Measurements from ENCODE around the gene IZUMO1.

The IZUMO1 gene

DNA sequence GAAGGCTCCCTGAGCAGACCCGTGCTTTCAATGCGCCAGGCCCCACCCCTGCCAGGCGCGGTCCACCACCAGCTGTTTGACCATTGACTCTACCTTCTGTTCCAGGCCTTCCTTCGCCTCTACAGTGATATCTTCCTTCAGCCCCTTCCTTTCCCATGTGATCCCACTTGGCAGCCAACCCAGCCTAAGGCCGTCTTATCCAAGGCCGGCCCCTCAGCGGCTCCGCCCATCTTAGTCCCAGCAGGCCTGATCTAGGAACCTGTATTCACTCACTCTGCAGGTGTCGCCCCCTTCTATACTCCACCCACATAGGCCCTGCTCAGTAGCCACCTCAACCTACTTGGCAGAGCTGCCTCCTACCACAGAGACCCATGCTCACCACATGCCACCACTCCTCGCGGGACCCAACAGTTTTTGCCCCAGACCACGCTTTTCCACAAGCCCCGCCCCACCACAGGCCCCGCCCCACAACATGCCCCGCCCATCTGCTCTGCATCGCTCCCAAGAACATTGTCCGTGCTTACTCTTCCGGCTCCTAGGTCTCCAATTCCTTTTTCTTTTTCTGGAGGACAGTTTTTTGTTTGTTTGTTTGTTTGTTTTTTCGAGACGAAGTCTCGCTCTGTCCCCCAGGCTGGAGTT lies 9.2 kb downstream of the IZUMO1 start:
- H3K4me3 ChIP-seq (replicated peaks in 1 of 2; ENCODE audit: low read depth in 2 of 2, low read length in 2 of 2): no peak overlapping the region
- DNase-seq (ENCODE audit: low read depth in 2 of 2): no peak
- TF ChIP-seq, protein P1, sequence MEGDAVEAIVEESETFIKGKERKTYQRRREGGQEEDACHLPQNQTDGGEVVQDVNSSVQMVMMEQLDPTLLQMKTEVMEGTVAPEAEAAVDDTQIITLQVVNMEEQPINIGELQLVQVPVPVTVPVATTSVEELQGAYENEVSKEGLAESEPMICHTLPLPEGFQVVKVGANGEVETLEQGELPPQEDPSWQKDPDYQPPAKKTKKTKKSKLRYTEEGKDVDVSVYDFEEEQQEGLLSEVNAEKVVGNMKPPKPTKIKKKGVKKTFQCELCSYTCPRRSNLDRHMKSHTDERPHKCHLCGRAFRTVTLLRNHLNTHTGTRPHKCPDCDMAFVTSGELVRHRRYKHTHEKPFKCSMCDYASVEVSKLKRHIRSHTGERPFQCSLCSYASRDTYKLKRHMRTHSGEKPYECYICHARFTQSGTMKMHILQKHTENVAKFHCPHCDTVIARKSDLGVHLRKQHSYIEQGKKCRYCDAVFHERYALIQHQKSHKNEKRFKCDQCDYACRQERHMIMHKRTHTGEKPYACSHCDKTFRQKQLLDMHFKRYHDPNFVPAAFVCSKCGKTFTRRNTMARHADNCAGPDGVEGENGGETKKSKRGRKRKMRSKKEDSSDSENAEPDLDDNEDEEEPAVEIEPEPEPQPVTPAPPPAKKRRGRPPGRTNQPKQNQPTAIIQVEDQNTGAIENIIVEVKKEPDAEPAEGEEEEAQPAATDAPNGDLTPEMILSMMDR (IDR thresholded peaks at IDR 0.05; ENCODE audit: low read depth, low read length): no peak

DNA sequence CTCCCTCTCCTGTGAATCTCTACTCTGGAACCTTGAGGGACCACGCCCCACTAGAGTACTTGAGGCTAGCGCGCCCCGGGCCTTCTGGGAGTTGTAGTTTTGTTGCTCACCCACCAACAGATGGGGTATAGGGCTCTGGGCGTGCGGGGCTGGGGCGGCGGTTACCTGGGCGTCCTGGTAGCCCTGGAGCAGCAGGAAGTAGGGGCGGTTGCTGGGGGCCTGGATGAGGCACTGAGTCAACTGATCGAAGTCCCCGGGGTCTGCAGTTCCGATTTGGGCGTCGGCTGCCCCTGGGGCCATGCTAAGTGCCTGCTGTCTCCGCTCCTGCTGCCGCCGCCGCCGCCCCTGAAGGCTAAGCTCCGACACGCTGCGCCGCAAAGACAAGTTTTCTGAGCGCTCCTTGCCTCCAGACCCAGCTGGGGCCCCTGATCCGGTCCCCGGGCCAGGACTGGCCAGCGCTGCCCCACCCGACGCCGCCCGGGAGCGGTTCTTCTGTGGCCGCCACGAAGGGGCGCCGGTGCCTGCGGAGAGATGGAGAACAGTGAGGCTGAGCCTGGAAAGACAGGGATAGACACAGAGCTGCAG lies 11.6 kb downstream of the IZUMO1 start:
- H3K4me3 ChIP-seq (replicated peaks in 1 of 2; ENCODE audit: low read depth in 2 of 2, low read length in 2 of 2): peak overlapping the region in 1 of 2 donors; percentile 32
- TF ChIP-seq, protein P1 (IDR thresholded peaks at IDR 0.05; ENCODE audit: low read depth, low read length): no peak
- DNase-seq (ENCODE audit: low read depth in 2 of 2): no peak

DNA sequence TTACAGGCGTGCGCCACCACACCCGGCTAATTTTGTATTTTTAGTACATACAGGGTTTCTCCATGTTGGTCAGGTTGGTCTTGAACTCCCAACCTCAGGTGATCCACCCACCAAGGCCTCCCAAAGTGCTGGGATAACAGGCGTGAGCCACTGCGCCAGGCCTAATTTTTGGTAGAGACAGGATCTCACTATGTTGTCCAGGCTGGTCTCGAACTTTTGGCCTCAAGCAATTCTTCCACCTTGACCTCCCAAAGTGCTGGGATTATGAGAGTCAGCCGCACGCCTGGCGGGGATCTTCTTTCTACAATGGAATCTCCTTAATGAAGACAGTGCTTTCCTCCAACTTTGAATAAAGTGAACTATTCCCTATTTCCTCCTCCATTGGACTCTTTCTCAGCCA lies 12.1 kb downstream of the IZUMO1 start:
- no peak overlapping the region for H3K4me3 ChIP-seq (replicated peaks in 1 of 2; ENCODE audit: low read depth in 2 of 2, low read length in 2 of 2)
- TF ChIP-seq, protein P1 (IDR thresholded peaks at IDR 0.05; ENCODE audit: low read depth, low read length): no peak
- no peak for DNase-seq (ENCODE audit: low read depth in 2 of 2)

DNA sequence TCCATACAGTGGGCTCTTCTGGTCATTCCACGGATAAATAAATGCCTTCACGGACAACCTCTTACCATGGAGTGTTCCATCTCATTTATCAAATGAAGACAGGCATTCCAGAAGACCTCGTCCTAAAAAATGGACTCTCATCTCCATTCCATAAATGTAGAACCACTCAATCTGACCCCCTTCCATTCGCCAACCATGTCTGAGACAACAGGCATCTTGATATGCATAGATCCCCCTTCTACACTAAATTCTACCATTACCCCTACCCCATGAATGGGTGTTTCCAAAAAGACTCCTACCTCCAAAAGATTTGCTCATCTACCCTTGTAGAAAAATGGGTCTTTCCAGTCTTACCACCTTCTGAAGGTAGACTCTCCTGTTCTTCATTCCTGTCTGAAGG lies 15.3 kb downstream of the IZUMO1 start:
- TF ChIP-seq, protein P1 (IDR thresholded peaks at IDR 0.05; ENCODE audit: low read depth, low read length): no peak
- no peak overlapping the region for H3K4me3 ChIP-seq (replicated peaks in 1 of 2; ENCODE audit: low read depth in 2 of 2, low read length in 2 of 2)
- DNase-seq (ENCODE audit: low read depth in 2 of 2): no peak

DNA sequence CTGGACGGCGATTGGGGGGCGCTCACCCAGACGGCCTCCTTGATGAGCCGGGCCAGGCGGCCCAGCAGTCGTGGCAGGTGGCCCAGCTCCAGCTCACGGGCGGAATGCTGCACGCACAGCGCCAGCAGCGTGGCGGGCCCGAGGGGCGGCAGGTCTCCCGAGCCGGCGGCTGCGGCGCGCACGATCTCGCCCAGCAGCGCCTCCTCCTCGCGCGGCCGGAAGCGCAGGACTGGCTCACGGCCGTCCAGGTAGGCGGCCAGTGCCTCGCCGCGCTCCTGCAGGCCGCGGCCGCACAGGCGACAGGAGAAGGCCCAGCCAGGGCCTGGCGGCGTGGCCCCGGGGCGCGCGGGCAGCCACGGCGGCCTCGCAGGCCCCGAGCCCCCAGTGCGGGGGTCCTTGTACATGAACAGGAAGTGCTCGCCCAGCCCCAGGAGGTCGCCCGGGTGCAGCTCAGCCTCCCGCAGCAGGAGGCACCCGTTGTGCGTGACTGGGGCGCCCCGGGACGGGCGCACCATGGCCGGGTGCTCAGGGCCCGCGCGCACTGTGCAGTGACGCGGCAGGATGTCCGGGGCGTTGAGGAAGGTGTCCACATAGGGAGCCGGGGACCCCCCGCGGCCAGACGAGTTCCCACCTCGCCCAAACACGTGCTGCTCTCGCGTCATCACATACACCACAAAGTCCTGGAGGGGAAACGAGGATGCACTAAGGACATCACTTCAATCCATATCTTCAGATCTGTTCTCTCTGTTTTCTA lies 17.6 kb downstream of the IZUMO1 start:
- TF ChIP-seq, protein P1 (IDR thresholded peaks at IDR 0.05; ENCODE audit: low read depth, low read length): no peak
- peak overlapping the region in 1 of 2 donors; percentile 24 for H3K4me3 ChIP-seq (replicated peaks in 1 of 2; ENCODE audit: low read depth in 2 of 2, low read length in 2 of 2)
- peak in 1 of 2 donors; percentile 20 for DNase-seq (ENCODE audit: low read depth in 2 of 2)

DNA sequence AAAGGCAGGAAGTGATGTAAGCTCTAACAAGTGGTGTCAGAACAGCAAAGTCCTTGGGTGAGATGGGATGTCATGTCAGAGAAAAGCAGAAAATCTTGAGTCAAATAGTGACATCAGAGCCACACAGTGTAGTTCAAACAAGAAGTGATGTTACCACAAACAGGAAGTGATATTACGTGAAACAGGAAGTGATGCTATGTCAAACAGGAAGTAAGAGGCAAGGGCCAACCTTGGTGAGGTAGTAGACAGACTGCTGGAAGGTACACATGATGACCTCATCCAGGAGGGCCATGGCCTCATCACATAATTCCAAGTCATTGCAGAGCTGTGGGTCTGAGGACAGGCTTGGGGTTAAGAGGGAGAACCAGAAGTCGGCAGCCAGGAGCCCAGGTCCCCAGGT lies 20.2 kb downstream of the IZUMO1 start:
- no peak overlapping the region for H3K4me3 ChIP-seq (replicated peaks in 1 of 2; ENCODE audit: low read depth in 2 of 2, low read length in 2 of 2)
- TF ChIP-seq, protein P1 (IDR thresholded peaks at IDR 0.05; ENCODE audit: low read depth, low read length): no peak
- peak in 1 of 2 donors; percentile 23 for DNase-seq (ENCODE audit: low read depth in 2 of 2)

Measured in cardiac fibroblast (primary cell).